ENCODE measurements around the gene XBP1. TPM values are rescaled to one million over a fixed set of nuclear protein-coding genes. Genes with fewer than 3 reads are reported as not detected.

XBP1 gene
- total and polyA plus RNA-seq, 10 of the 15 experiments (the other 5 are each of a cell fraction or from before 2014, with no cell fraction given): 44.5 to 313 (median 149) TPM

DNA sequence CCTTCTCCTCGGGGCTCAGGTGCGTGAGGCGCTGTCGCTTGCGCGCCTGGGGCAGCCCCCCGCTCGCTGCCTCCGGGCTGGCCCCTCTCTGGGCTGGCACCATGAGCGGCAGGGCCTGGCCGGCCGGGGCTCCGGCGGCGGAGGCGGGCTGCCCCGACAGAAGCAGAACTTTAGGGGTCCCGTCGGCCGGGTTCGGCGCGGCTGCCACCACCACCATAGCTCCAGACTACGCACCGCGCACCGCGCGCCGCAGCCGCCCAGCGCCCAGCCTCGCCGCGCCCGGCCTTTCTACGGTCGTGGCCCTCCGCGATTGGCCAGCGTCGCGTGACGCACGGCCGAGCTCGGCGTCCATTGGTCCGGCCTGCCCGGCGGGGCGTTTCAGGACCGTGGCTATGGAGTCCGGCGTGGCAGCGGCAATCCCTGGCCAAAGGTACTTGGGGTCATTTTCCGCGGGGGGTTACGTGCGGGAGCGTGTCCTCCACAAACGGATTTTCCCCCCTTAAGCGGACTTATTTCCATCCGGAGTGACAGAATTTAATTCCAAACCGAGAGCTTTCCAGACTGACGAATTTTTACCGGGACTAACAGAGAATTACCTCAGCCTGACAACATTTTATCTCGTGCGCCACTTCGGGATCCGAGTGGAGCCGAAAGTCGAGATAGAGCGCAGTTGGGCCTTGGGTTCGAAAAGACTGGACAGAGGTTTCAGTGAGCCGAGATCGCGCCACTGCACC is at the start of gene XBP1 (continued):
- TF ChIP-seq RFX5 (IDR thresholded peaks at IDR 0.05; ENCODE audit: low read depth, low read length): peak; percentile 91
- TF ChIP-seq SMARCA5 (IDR thresholded peaks at IDR 0.05): peak; percentile 75; the same call in 1 of the 2 replicates
- peak; percentile 82; the same call in 1 of the 2 replicates for TF ChIP-seq YY1 (IDR thresholded peaks at IDR 0.05; ENCODE audit: low read depth, low read length)
- TF ChIP-seq, protein P1, sequence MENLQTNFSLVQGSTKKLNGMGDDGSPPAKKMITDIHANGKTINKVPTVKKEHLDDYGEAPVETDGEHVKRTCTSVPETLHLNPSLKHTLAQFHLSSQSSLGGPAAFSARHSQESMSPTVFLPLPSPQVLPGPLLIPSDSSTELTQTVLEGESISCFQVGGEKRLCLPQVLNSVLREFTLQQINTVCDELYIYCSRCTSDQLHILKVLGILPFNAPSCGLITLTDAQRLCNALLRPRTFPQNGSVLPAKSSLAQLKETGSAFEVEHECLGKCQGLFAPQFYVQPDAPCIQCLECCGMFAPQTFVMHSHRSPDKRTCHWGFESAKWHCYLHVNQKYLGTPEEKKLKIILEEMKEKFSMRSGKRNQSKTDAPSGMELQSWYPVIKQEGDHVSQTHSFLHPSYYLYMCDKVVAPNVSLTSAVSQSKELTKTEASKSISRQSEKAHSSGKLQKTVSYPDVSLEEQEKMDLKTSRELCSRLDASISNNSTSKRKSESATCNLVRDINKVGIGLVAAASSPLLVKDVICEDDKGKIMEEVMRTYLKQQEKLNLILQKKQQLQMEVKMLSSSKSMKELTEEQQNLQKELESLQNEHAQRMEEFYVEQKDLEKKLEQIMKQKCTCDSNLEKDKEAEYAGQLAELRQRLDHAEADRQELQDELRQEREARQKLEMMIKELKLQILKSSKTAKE (IDR thresholded peaks at IDR 0.05; ENCODE audit: low read depth, poor library complexity, severe bottlenecking): peak; percentile 24
- TF ChIP-seq RELA (IDR thresholded peaks at IDR 0.05; ENCODE audit: borderline replicate concordance, partially characterized antibody): peak; percentile 37
- TF ChIP-seq IKZF2 (IDR thresholded peaks at IDR 0.05): peak; percentile 53 to 55
- TF ChIP-seq SRF (IDR thresholded peaks at IDR 0.05; ENCODE audit: low read depth in 2 of 2, low read length in 2 of 2): 0 out of 4 replicates have a peak, but pooled peaks of 1 of the 2 experiments have one; percentile 3
- TF ChIP-seq, protein P2, sequence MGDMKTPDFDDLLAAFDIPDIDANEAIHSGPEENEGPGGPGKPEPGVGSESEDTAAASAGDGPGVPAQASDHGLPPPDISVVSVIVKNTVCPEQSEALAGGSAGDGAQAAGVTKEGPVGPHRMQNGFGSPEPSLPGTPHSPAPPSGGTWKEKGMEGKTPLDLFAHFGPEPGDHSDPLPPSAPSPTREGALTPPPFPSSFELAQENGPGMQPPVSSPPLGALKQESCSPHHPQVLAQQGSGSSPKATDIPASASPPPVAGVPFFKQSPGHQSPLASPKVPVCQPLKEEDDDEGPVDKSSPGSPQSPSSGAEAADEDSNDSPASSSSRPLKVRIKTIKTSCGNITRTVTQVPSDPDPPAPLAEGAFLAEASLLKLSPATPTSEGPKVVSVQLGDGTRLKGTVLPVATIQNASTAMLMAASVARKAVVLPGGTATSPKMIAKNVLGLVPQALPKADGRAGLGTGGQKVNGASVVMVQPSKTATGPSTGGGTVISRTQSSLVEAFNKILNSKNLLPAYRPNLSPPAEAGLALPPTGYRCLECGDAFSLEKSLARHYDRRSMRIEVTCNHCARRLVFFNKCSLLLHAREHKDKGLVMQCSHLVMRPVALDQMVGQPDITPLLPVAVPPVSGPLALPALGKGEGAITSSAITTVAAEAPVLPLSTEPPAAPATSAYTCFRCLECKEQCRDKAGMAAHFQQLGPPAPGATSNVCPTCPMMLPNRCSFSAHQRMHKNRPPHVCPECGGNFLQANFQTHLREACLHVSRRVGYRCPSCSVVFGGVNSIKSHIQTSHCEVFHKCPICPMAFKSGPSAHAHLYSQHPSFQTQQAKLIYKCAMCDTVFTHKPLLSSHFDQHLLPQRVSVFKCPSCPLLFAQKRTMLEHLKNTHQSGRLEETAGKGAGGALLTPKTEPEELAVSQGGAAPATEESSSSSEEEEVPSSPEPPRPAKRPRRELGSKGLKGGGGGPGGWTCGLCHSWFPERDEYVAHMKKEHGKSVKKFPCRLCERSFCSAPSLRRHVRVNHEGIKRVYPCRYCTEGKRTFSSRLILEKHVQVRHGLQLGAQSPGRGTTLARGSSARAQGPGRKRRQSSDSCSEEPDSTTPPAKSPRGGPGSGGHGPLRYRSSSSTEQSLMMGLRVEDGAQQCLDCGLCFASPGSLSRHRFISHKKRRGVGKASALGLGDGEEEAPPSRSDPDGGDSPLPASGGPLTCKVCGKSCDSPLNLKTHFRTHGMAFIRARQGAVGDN (IDR thresholded peaks at IDR 0.05): peak; percentile 52; the same call in 1 of the 2 replicates
- 0 out of 2 replicates have a peak, but pooled peaks have one; percentile 30 for TF ChIP-seq NR2C1 (IDR thresholded peaks at IDR 0.05)
- TF ChIP-seq LARP7 (IDR thresholded peaks at IDR 0.05): peak; percentile 89
- peak; percentile 49; the same call in 1 of the 2 replicates for TF ChIP-seq ZNF207 (IDR thresholded peaks at IDR 0.05; ENCODE audit: borderline replicate concordance)
- peak; percentile 27 for TF ChIP-seq MYC (IDR thresholded peaks at IDR 0.05; ENCODE audit: insufficient read depth, insufficient read length, insufficient replicate concordance, low read length, severe bottlenecking)
- TF ChIP-seq POU2F2 (IDR thresholded peaks at IDR 0.05; ENCODE audit: borderline replicate concordance, low read depth, low read length): peak; percentile 64; the same call in 2 of the 3 replicates
- peak; percentile 72 for TF ChIP-seq NR2F1 (conservative IDR thresholded peaks at IDR 0.05)
- TF ChIP-seq, protein P3, sequence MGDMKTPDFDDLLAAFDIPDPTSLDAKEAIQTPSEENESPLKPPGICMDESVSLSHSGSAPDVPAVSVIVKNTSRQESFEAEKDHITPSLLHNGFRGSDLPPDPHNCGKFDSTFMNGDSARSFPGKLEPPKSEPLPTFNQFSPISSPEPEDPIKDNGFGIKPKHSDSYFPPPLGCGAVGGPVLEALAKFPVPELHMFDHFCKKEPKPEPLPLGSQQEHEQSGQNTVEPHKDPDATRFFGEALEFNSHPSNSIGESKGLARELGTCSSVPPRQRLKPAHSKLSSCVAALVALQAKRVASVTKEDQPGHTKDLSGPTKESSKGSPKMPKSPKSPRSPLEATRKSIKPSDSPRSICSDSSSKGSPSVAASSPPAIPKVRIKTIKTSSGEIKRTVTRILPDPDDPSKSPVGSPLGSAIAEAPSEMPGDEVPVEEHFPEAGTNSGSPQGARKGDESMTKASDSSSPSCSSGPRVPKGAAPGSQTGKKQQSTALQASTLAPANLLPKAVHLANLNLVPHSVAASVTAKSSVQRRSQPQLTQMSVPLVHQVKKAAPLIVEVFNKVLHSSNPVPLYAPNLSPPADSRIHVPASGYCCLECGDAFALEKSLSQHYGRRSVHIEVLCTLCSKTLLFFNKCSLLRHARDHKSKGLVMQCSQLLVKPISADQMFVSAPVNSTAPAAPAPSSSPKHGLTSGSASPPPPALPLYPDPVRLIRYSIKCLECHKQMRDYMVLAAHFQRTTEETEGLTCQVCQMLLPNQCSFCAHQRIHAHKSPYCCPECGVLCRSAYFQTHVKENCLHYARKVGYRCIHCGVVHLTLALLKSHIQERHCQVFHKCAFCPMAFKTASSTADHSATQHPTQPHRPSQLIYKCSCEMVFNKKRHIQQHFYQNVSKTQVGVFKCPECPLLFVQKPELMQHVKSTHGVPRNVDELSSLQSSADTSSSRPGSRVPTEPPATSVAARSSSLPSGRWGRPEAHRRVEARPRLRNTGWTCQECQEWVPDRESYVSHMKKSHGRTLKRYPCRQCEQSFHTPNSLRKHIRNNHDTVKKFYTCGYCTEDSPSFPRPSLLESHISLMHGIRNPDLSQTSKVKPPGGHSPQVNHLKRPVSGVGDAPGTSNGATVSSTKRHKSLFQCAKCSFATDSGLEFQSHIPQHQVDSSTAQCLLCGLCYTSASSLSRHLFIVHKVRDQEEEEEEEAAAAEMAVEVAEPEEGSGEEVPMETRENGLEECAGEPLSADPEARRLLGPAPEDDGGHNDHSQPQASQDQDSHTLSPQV (IDR thresholded peaks at IDR 0.05): peak; percentile 48; the same call in 1 of the 2 replicates
- TF ChIP-seq, protein P4, sequence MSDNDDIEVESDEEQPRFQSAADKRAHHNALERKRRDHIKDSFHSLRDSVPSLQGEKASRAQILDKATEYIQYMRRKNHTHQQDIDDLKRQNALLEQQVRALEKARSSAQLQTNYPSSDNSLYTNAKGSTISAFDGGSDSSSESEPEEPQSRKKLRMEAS (IDR thresholded peaks at IDR 0.05; ENCODE audit: low read depth, low read length): peak; percentile 58; the same call in 1 of the 2 replicates
- TF ChIP-seq POLR2A (IDR thresholded peaks at IDR 0.05; ENCODE audit: low read depth, low read length): peak; percentile 98

Measured in GM12878 (cell line).